Mesangial cell (primary cell): Measurements from ENCODE around the gene ETV1. TPM values are rescaled to one million over a fixed set of nuclear protein-coding genes. Genes with fewer than 3 reads are reported as not detected.

Experiments
- total RNA-seq: library from RNA; depleted of rRNA; stranded (reverse); fragments of >200 nt; gene quantifications from 2 replicates; pipeline ENCODE4 v1.2.3, GENCODE V29; 2015

Gene ETV1
- total RNA-seq: 6.0 and 15.6 TPM in 2 replicates

DNA sequence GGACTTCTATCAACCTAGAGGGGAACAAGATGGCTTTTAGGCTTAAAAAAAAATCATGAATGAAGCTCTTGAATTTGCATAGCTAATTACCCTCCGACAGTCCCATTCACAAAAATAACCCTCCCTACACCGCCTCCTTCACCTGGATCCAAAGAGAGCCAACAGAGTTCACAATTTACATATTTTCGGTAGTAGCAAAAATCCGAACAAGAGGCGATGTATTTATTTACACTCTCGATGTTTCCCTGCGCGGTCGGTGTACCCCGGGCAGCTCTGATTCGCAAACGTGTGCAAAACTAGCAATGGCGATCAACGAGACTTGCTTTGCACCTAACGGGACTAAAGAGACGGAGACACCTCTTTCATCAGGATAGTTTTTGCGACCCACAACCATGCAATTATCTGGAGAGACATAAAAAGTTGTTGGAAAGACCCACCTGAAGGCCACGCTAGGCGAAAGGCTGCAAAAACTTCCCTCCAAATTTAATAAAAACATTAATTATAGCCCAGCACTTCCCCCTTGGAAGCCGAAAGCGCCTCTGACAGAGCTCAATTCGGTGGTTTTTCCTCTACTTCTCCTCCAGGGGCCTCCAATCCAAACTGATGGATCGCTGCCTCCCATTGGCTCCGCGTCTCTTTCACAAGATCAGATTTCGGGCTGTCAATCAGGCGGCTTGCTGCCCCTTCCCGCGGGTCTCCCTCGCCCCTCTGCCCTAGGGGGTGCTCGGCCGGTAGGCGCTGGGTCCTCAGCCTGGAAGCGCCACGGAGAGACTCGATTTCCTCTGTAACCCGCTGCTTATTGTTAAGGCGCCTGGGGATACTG is at the start of gene ETV1:
ETV1 (minus strand) TSS at position 541 of the 823 bp plus-strand sequence. CDS start 614 bp downstream, outside the sequence.

